Activated naive CD8-positive, alpha-beta T cell treated with anti-CD3 and anti-CD28 coated beads, Interleukin-2, amount 50 U/mL, for 24 hours (primary cell): Measurements from ENCODE around the gene WDR18.

Experiments used
- ATAC-seq: fragments of 150-1000 bp; cut with Tn5 transposase; one replicate; pipeline ENCODE4 v1.10.0; 2021
- DNase-seq: peaks from one replicate; pipeline ENCODE4 v3.0.0; 2021
- H3K27ac Mint-ChIP-seq: one replicate; pipeline ENCODE4 v1.8.0; 2021; ENCODE audit warnings: mild to moderate bottlenecking, mixed read lengths
- H3K27me3 Mint-ChIP-seq: one replicate; pipeline ENCODE4 v1.8.0; 2021; ENCODE audit warnings: mixed read lengths
- H3K36me3 Mint-ChIP-seq: one replicate; pipeline ENCODE4 v1.8.0; 2021; ENCODE audit warnings: low read depth, mixed read lengths
- H3K4me1 Mint-ChIP-seq: one replicate; pipeline ENCODE4 v1.8.0; 2021; ENCODE audit warnings: mixed read lengths
- H3K4me3 Mint-ChIP-seq: one replicate; pipeline ENCODE4 v1.8.0; 2021; ENCODE audit warnings: mild to moderate bottlenecking, moderate library complexity, mixed read lengths
- H3K9me3 Mint-ChIP-seq: one replicate; pipeline ENCODE4 v1.8.0; 2021; ENCODE audit warnings: mixed read lengths

WDR18 gene

DNA sequence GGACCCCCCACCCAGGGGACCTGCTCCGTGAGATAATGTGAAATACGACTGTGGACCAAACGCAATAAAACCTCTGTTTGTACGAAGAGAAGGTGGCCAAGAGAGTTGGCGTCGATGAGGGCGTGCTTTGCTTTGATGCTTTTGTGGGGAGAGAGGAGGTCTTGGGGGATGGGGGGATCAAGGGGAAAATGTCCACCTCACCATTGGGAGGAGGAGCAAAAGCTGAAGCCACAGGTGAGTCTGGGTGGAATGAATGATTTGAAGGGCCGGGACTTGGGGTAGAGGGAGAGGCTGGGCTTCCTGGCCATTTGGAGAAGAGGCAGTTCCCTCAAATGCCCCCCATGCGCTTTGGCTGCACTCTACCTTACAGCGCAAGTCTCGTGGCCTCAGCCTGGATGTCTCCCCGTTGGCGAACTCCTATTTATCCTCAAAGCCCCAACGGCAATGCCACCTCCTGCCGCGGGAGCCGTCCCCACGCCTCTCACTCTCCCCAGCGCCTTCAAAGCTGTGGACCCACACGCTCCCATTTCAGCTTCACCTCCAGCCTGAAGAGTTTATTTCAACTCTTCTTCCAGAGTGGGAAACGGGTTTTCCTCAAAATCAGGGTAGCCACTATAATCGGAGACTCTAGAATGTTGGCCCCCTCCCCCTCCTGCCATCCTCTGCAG, 55.0 kb downstream of the WDR18 start:
- Mint-ChIP-seq H3K4me1 (peaks cover 41% of the 10 kb centered on the region), H3K36me3 (peaks cover 13% of the 10 kb centered on the region), H3K9me3 (no peaks in the 10 kb centered on the region), H3K27me3 (no peaks in the 10 kb centered on the region), H3K4me3 (peak overlapping the region; percentile 87), H3K27ac (peak overlapping the region; percentile 65)
- ATAC-seq: no peak
- no peak for DNase-seq

- H3K9me3 Mint-ChIP-seq: no peaks in the 10 kb centered on the region
- peak within 1 kb of the TSS; percentile 65 for H3K27ac Mint-ChIP-seq
- peaks cover 41% of the 10 kb centered on the region for H3K4me1 Mint-ChIP-seq
- ATAC-seq (peak; percentile 97), DNase-seq (peak; percentile 100)
- no peaks in the 10 kb centered on the region for H3K27me3 Mint-ChIP-seq
- peak within 1 kb of the TSS; percentile 87 for H3K4me3 Mint-ChIP-seq
- peaks cover 13% of the 10 kb centered on the region for H3K36me3 Mint-ChIP-seq
Observed at GRCh38 chr19:1039646-1040475, 55.7 kb downstream of the WDR18 start, which contains the start of gene ABCA7. Gene ABCA7 (plus strand): TSS chr19:1040107. CDS start chr19:1041362, 1,255 bp downstream.

GRCh38 chr19:1040476-1041271, 56.5 kb downstream of the WDR18 start:
- Mint-ChIP-seq H3K4me3 (peak overlapping the region; percentile 87), H3K27me3 (no peaks in the 10 kb centered on the region), H3K36me3 (peaks cover 10% of the 10 kb centered on the region), H3K9me3 (no peaks in the 10 kb centered on the region), H3K27ac (peak overlapping the region; percentile 54), H3K4me1 (peaks cover 41% of the 10 kb centered on the region)
- ATAC-seq (peak; percentile 66), DNase-seq (peak; percentile 89)

GRCh38 chr19:1041272-1041834, 57.2 kb downstream of the WDR18 start:
- DNase-seq (no peak), ATAC-seq (no peak)
- Mint-ChIP-seq H3K27ac (no peak overlapping the region), H3K27me3 (no peaks in the 10 kb centered on the region), H3K4me3 (peak overlapping the region; percentile 87), H3K4me1 (peaks cover 40% of the 10 kb centered on the region), H3K9me3 (no peaks in the 10 kb centered on the region), H3K36me3 (peaks cover 9% of the 10 kb centered on the region)

- H3K27ac Mint-ChIP-seq: no peak overlapping the region
- H3K9me3 Mint-ChIP-seq: no peaks in the 10 kb centered on the region
- peaks cover 7% of the 10 kb centered on the region for H3K36me3 Mint-ChIP-seq
- peaks cover 39% of the 10 kb centered on the region for H3K4me1 Mint-ChIP-seq
- DNase-seq: no peak
- no peaks in the 10 kb centered on the region for H3K27me3 Mint-ChIP-seq
- H3K4me3 Mint-ChIP-seq: no peak overlapping the region
- no peak for ATAC-seq
Observed at GRCh38 chr19:1041835-1042685, 57.9 kb downstream of the WDR18 start.

DNA sequence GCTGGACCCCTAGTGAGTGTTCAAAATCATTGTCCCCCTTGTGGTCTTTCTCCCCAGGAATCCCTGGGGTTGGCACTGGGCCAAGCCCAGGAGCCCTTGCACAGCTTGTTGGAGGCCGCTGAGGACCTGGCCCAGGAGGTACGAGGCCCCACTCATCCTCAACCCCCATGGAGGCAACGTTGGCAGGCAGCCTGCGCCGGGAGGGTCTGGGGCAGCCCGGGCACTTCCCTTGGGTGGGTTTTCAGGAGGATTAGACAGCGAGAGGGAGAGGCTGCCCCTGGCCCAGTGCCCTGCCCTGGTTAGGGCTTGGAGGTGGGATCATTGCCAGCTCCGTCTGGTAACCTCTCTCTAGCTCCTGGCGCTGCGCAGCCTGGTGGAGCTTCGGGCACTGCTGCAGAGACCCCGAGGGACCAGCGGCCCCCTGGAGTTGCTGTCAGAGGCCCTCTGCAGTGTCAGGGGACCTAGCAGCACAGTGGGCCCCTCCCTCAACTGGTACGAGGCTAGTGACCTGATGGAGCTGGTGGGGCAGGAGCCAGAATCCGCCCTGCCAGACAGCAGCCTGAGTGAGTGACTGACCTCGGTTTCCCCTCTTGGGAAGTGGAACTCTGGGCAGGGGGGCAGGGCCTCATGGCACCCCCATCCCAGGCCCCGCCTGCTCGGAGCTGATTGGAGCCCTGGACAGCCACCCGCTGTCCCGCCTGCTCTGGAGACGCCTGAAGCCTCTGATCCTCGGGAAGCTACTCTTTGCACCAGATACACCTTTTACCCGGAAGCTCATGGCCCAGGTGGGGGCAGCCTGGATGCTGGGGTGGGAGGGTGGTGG, 58.8 kb downstream of the WDR18 start:
- Mint-ChIP-seq H3K27ac (no peak overlapping the region), H3K36me3 (peaks cover 2% of the 10 kb centered on the region), H3K4me1 (peaks cover 33% of the 10 kb centered on the region), H3K27me3 (no peaks in the 10 kb centered on the region), H3K4me3 (no peak overlapping the region), H3K9me3 (no peaks in the 10 kb centered on the region)
- DNase-seq (no peak), ATAC-seq (no peak)
